Smooth muscle cell (in vitro differentiated cells): ENCODE measurements around the gene PTGS1. TPM values are rescaled to one million over a fixed set of nuclear protein-coding genes. Genes with fewer than 3 reads are reported as not detected.
A peak's percentile ranks its signal among the peaks of the same experiment; 100 is the strongest.

Experiments used
- DNase-seq: peaks from one replicate; lab custom pipeline; 2025; ENCODE audit not compliant: unreplicated experiment; lab: John Stamatoyannopoulos, UW
- H2AFZ ChIP-seq: fragments of 200-600 bp; sonication (generic); 2 replicates; pipeline ENCODE4 v1.6.0; 2016; ENCODE audit warnings: antibody characterized with exemption, low read depth, mild to moderate bottlenecking
- H3F3A ChIP-seq: fragments of 200-600 bp; sonication (generic); 2 replicates; pipeline ENCODE4 v1.6.0; 2017; ENCODE audit warnings: antibody characterized with exemption, low read depth
- H3K27ac ChIP-seq: fragments of 200-600 bp; sonication (generic); 2 replicates; pipeline ENCODE4 v1.5.1; 2016; ENCODE audit warnings: low read depth, mild to moderate bottlenecking
- H3K27me3 ChIP-seq: fragments of 200-600 bp; sonication (generic); 2 replicates; pipeline ENCODE4 v1.6.1; 2016; ENCODE audit warnings: low read depth, mild to moderate bottlenecking
- H3K36me3 ChIP-seq: fragments of 200-600 bp; sonication (generic); 2 replicates; pipeline ENCODE4 v1.5.1; 2016; ENCODE audit warnings: low read depth
- H3K4me1 ChIP-seq: fragments of 200-600 bp; sonication (generic); 2 replicates; pipeline ENCODE4 v1.5.1; 2016; ENCODE audit warnings: low read depth
- H3K4me2 ChIP-seq: fragments of 200-600 bp; sonication (generic); 2 replicates; pipeline ENCODE4 v1.6.0; 2016; ENCODE audit warnings: mild to moderate bottlenecking
- H3K4me3 ChIP-seq: fragments of 200-600 bp; sonication (generic); 2 replicates; pipeline ENCODE4 v1.5.1; 2016; ENCODE audit warnings: mild to moderate bottlenecking
- H3K79me2 ChIP-seq: fragments of 200-600 bp; sonication (generic); 2 replicates; pipeline ENCODE4 v1.6.0; 2016; ENCODE audit warnings: low read depth, mild to moderate bottlenecking
- H3K9ac ChIP-seq: fragments of 200-600 bp; sonication (generic); 2 replicates; pipeline ENCODE4 v1.6.0; 2016; ENCODE audit warnings: low read depth
- H3K9me3 ChIP-seq: fragments of 200-600 bp; sonication (generic); replicated peaks from 2 replicates; pipeline ENCODE4 v1.5.1; 2016; ENCODE audit warnings: low read depth
- H4K20me1 ChIP-seq: fragments of 200-600 bp; sonication (generic); 2 replicates; pipeline ENCODE4 v1.6.0; 2016; ENCODE audit warnings: low read depth
- WGBS: methylation state at CpG from one replicate; pipeline ENCODE4 v1.1.7; 2016; ENCODE audit warnings: low lambda C conversion rate; 5-methylcytosine and 5-hydroxymethylcytosine counted together
- polyA plus RNA-seq: library from polyadenylated mRNA; unstranded; fragments of >200 nt; fragmentation: Nextera tagmentation; extraction: Ambion mirVana; gene quantifications from 2 replicates; pipeline ENCODE4 v1.2.1, GENCODE V29; 2016
- total RNA-seq: library from RNA; depleted of rRNA; stranded (reverse); fragments of >200 nt; gene quantifications from 2 replicates; pipeline ENCODE4 v1.2.3, GENCODE V29; 2014
- TF ChIP-seq, protein P1 (sequence below): fragments of 200-600 bp; sonication (generic); IDR thresholded peaks from 2 replicates; pipeline ENCODE4 v1.5.1; 2017; ENCODE audit warnings: borderline replicate concordance, mild to moderate bottlenecking, antibody characterized with exemption; ENCODE audit not compliant: insufficient read depth, poor library complexity, severe bottlenecking

PTGS1 gene
- total and polyA plus RNA-seq, 2 experiments from 2014 or later: 0.06 to 2.3 TPM

DNA sequence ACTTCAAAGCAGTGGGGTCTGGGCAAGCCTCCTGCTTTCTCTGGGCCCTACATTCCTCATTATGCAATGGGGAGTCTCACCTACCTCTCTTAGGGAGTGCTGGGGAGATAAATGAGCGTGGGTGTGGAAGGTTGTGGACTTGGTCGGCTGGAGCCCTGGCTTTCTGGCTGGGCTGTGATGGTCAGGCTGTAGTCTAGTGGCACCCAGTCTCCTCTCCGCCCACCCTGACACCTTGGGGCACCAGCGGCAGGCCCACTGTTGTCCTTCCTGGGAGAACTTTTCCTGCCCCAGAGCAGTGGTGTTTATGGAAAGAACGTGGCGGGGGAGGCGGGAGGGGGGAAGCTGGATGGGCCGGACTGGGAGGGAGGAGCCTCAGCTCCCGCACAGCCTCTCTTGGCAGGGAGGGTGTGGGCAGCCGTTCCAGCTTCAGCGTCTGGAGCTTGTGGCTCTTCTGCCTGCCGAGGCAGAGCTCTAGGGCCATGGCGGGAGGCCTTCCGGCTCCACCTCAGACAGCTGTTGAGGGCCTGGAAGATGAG, 4.1 kb downstream of the PTGS1 start:
- peak overlapping the region; percentile 77 for H3K4me2 ChIP-seq
- H3K4me1 ChIP-seq: peaks cover 10% of the 10 kb centered on the region
- no peaks in the 10 kb centered on the region for H3F3A ChIP-seq
- H3K9me3 ChIP-seq: no peaks in the 10 kb centered on the region
- no peak overlapping the region for H3K4me3 ChIP-seq
- H3K9ac ChIP-seq: no peak overlapping the region
- H3K36me3 ChIP-seq: no peaks in the 10 kb centered on the region
- TF ChIP-seq, protein P1, sequence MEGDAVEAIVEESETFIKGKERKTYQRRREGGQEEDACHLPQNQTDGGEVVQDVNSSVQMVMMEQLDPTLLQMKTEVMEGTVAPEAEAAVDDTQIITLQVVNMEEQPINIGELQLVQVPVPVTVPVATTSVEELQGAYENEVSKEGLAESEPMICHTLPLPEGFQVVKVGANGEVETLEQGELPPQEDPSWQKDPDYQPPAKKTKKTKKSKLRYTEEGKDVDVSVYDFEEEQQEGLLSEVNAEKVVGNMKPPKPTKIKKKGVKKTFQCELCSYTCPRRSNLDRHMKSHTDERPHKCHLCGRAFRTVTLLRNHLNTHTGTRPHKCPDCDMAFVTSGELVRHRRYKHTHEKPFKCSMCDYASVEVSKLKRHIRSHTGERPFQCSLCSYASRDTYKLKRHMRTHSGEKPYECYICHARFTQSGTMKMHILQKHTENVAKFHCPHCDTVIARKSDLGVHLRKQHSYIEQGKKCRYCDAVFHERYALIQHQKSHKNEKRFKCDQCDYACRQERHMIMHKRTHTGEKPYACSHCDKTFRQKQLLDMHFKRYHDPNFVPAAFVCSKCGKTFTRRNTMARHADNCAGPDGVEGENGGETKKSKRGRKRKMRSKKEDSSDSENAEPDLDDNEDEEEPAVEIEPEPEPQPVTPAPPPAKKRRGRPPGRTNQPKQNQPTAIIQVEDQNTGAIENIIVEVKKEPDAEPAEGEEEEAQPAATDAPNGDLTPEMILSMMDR: no peak
- DNase-seq: no peak
- H2AFZ ChIP-seq: peak overlapping the region; percentile 62
- peaks cover 18% of the 10 kb centered on the region for H3K27me3 ChIP-seq
- 26% methylated on average over 10 of the region's 14 CpGs for whole genome bisulfite sequencing
- no peak overlapping the region for H3K27ac ChIP-seq
- no peaks in the 10 kb centered on the region for H3K79me2 ChIP-seq
- H4K20me1 ChIP-seq: no peaks in the 10 kb centered on the region

DNA sequence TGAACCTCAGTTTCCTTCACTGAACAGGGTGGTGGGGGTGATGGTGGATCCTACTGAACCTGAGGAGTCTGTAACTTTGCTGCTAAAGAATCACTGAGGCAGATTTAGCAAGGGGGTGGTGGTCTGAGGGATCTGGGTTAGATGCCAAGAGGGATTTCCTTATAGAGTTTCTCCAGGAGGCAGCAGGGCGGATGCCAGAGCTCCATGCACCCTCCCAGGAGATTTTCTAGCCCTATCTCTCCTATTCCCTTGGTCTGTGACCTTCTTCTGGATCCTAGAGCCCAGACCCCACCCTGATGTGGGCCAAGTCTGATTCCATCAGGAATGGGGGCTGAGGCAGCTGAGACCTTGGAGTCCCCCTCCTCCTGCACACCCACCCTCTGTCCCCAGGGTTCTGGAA, 6.0 kb downstream of the PTGS1 start:
- Histone ChIP-seq H4K20me1 (no peaks in the 10 kb centered on the region), H3K27ac (no peak overlapping the region), H3F3A (no peaks in the 10 kb centered on the region), H3K4me1 (peaks cover 10% of the 10 kb centered on the region), H3K36me3 (no peaks in the 10 kb centered on the region), H3K9me3 (no peaks in the 10 kb centered on the region), H3K79me2 (no peaks in the 10 kb centered on the region), H3K4me2 (peak overlapping the region; percentile 12), H3K9ac (no peak overlapping the region), H3K4me3 (no peak overlapping the region), H3K27me3 (peaks cover 2% of the 10 kb centered on the region), H2AFZ (no peak overlapping the region)
- no peak for DNase-seq
- TF ChIP-seq, protein P1: no peak
- WGBS: 100% methylated on average over 1 of the region's 1 CpG

- no peak for DNase-seq
- Histone ChIP-seq H3K36me3 (no peaks in the 10 kb centered on the region), H3K4me2 (peak overlapping the region; percentile 12), H3K9me3 (no peaks in the 10 kb centered on the region), H3K9ac (no peak overlapping the region), H2AFZ (no peak overlapping the region), H3K27me3 (no peaks in the 10 kb centered on the region), H3K4me1 (peaks cover 10% of the 10 kb centered on the region), H3K27ac (no peak overlapping the region), H4K20me1 (no peaks in the 10 kb centered on the region), H3F3A (no peaks in the 10 kb centered on the region), H3K4me3 (no peak overlapping the region), H3K79me2 (no peaks in the 10 kb centered on the region)
- TF ChIP-seq, protein P1: no peak
- 63% methylated on average over 24 of the region's 24 CpGs for WGBS
These were observed 6.7 kb downstream of the PTGS1 start for GRCh38 chr9:122377241-122378164.
